ENCODE measurements around the gene RALGAPA2. TPM values are rescaled to one million over a fixed set of nuclear protein-coding genes. Genes with fewer than 3 reads are reported as not detected.

The RALGAPA2 gene
- total and polyA plus RNA-seq, 8 donors, result 34.5 to 79.8 (median 43.1) TPM

DNA sequence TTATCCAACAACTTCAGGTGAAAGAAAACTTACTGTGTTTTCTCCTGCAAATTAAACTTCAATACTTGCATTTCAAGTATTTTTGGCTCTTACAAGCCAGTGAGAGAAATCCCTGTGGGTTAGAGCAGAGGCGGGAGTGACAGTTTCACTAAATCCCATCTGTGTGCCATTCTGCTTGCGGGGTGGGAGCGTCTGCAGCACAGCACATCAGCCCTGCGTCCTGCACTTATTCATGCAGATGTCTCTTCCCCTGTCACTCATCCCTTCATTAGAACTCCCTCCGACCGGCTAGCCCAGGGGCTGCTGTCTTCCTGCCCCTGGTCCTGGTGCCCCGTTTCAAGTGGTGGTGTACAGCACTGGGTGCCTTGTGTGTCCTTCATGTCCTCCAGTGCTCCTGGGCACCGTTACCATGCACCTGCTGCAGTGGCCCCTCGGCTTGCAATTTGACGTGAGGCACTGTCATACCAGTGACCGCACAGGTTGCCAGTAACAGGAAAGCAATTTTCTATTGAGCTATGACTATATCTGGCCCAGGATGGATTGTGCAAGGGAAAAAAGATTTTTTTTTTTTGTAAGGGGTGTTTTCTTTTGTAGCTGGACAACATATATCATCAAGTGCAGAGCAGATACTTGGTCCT lies 285.1 kb downstream of the RALGAPA2 start:
- TF ChIP-seq, protein P1, sequence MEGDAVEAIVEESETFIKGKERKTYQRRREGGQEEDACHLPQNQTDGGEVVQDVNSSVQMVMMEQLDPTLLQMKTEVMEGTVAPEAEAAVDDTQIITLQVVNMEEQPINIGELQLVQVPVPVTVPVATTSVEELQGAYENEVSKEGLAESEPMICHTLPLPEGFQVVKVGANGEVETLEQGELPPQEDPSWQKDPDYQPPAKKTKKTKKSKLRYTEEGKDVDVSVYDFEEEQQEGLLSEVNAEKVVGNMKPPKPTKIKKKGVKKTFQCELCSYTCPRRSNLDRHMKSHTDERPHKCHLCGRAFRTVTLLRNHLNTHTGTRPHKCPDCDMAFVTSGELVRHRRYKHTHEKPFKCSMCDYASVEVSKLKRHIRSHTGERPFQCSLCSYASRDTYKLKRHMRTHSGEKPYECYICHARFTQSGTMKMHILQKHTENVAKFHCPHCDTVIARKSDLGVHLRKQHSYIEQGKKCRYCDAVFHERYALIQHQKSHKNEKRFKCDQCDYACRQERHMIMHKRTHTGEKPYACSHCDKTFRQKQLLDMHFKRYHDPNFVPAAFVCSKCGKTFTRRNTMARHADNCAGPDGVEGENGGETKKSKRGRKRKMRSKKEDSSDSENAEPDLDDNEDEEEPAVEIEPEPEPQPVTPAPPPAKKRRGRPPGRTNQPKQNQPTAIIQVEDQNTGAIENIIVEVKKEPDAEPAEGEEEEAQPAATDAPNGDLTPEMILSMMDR (IDR thresholded peaks at IDR 0.05), result no peak
- Histone ChIP-seq H3K36me3 (peaks cover 0 to 37% of the 10 kb centered on the region in 2 donors), H3K27ac (no peak overlapping the region), H3K9me3 (no peaks in the 10 kb centered on the region), H3K4me3 (no peak overlapping the region), H3K27me3 (no peaks in the 10 kb centered on the region), H3K4me1 (no peaks in the 10 kb centered on the region)
- DNase-seq (no peak), ATAC-seq (no peak)
- intact Hi-C loops (cut with DNase I), result no loop called here

DNA sequence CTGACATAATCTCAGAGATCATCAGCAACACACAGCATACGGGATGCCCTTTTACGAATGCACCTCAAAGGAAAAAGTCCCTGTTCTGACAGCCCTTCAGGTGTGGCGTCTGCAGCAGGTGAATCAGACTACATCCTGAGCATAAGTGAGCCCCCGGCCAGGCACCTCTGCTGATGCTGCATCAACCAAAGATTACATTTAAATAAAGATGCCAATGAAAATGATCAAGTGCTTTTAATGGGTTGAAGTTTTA lies 285.9 kb downstream of the RALGAPA2 start:
- H3K36me3 ChIP-seq, result peaks cover 0 to 43% of the 10 kb centered on the region in 2 donors
- H3K4me3 ChIP-seq, result no peak overlapping the region
- H3K27ac ChIP-seq, result no peak overlapping the region
- TF ChIP-seq, protein P1 (IDR thresholded peaks at IDR 0.05), result no peak
- intact Hi-C loops (cut with DNase I), result no loop called here
- DNase-seq, result no peak
- H3K4me1 ChIP-seq, result no peaks in the 10 kb centered on the region
- no peak for ATAC-seq
- no peaks in the 10 kb centered on the region for H3K9me3 ChIP-seq
- H3K27me3 ChIP-seq, result no peaks in the 10 kb centered on the region

DNA sequence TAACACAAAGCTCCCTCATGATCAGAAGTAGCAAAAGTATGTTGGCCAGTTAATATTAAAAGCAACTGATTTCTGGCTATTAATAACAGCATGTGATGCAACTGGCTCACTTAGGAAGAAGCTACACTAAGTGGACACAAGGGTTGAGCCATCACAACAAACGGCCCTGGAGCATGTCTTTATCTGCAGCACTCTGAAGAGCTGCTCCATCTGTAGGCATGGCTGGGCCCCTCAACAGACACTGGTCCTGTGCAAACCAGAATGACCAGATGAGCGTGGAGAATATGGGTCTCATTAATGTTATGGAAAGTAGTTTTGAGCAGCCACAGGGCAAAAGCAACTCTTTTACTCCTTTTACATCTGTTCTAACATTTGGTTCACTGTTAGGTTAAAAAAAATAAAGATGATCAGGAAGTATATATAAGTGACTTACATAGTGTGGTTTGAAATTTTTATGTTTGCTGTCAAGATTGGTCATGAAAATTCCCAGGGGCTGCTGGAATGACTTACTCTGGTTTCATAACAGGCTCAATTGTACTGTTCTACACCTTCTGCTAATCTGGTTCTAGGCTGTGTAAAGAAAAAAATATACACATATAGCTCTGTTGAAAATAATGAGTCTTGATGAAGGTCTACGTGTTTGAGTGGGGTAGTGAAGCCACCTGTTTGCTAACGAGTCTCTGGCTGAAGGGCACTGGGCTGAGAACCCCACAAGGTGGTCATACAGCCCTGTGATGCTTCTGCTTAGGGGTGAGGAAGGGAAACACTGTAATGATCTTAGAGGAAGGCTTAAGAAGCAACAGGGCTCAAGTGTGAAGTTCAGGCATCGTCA lies 286.4 kb downstream of the RALGAPA2 start:
- DNase-seq (no peak), ATAC-seq (no peak)
- Histone ChIP-seq H3K4me1 (no peaks in the 10 kb centered on the region), H3K9me3 (no peaks in the 10 kb centered on the region), H3K27ac (no peak overlapping the region), H3K36me3 (peaks cover 0 to 41% of the 10 kb centered on the region in 2 donors), H3K27me3 (no peaks in the 10 kb centered on the region), H3K4me3 (no peak overlapping the region)
- TF ChIP-seq, protein P1 (IDR thresholded peaks at IDR 0.05), result no peak
- intact Hi-C loops (cut with DNase I), result no loop called here

DNA sequence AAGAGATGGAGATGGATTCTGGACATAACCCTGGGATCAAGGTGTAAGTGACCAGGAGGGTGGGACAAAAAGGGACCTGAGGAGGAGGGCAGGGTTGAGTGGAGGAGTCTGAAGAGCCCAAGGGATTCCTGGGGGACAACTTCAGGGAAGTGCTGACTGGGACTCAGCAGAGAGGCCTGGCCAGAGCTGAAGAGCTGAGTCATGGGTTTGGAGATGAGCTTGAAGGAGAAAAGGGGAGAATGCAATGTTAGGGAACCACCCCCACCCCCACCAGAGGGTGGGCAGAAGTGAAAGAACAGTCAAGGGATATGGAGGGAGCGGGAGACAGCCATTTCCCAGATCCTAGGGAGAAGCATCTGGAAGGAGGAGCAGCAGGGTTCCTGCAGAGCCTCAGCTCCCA lies 289.3 kb downstream of the RALGAPA2 start:
- peaks cover 0 to 48% of the 10 kb centered on the region in 2 donors for H3K36me3 ChIP-seq
- H3K4me3 ChIP-seq, result no peak overlapping the region
- no peak for ATAC-seq
- no peak overlapping the region for H3K27ac ChIP-seq
- H3K4me1 ChIP-seq, result no peaks in the 10 kb centered on the region
- TF ChIP-seq, protein P1 (IDR thresholded peaks at IDR 0.05), result no peak
- intact Hi-C loops (cut with DNase I), result no loop called here
- H3K9me3 ChIP-seq, result no peaks in the 10 kb centered on the region
- no peak for DNase-seq
- H3K27me3 ChIP-seq, result no peaks in the 10 kb centered on the region

DNA sequence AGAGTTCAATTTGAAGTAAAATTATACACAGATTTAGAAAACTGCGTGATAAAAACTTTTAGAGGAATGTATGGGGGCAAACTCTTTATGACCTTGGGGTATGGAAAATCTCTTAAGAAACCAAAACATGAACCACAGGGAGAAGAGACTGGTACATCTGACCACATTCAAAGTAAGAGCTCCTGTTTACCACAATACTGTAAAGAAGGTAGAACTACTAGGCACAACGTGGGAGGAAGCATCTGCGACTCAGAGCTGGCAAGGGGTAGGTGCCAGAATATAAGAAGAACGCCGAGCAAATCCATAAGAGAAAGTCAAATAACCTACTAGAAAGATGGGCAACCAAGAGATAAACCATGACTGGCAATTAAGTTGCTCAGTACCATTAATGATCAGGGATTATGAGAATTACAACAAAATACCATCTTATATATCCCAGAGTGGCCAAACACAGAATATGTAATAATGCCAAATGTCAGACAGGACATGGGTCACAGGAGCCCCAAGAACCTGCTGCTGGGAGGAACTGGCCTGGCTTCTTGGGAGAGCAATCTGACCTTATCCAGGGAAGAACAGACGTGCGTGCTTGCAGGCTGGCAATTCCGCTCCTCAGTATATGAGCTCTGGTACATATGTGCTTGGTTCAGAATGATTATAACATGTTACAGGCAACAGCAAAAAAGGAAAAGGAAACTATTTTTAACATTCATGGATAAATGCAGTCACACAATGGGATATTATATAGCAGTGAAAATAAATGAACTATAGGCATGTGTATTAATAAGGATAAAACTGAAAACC lies 294.4 kb downstream of the RALGAPA2 start:
- DNase-seq (no peak), ATAC-seq (no peak)
- Histone ChIP-seq H3K27me3 (no peaks in the 10 kb centered on the region), H3K27ac (no peak overlapping the region), H3K4me1 (peaks cover 0 to 4% of the 10 kb centered on the region in 2 donors), H3K36me3 (peaks cover 0 to 46% of the 10 kb centered on the region in 2 donors), H3K9me3 (no peaks in the 10 kb centered on the region), H3K4me3 (no peak overlapping the region)
- intact Hi-C loops (cut with DNase I), result no loop called here
- TF ChIP-seq, protein P1 (IDR thresholded peaks at IDR 0.05), result no peak
